AG09319 (cell line): ENCODE results near the gene EVA1A.
A peak's percentile ranks its signal among the peaks of the same experiment; 100 is the strongest.

Experiments
- DNase-seq: peaks from one replicate; pipeline ENCODE4 v3.0.0-alpha.2; 2010; ENCODE audit warnings: low read depth; ENCODE audit errors: extremely low read depth
- CTCF ChIP-seq: IDR thresholded peaks from 2 replicates; pipeline ENCODE4 v1.5.1; 2011; ENCODE audit warnings: low read depth, mild to moderate bottlenecking, inconsistent platforms, low read length, moderate library complexity

The EVA1A gene

GRCh38 chr2:75606761-75607399, 46.1 kb upstream of the EVA1A start:
- no peak for DNase-seq
- TF ChIP-seq CTCF, result no peak

- peak; percentile 91 for DNase-seq
- TF ChIP-seq CTCF, result peak; percentile 45
These were observed 45.2 kb upstream of the EVA1A start for GRCh38 chr2:75605770-75606529.

GRCh38 chr2:75604484-75604883, 43.7 kb upstream of the EVA1A start:
- no peak for DNase-seq
- TF ChIP-seq CTCF, result no peak

- no peak for DNase-seq
- TF ChIP-seq CTCF, result no peak
These were observed 42.7 kb upstream of the EVA1A start for GRCh38 chr2:75603477-75603876.

- peak; percentile 79 for DNase-seq
- no peak for TF ChIP-seq CTCF
These were observed 42.1 kb upstream of the EVA1A start for GRCh38 chr2:75602724-75603342.

- no peak for DNase-seq
- TF ChIP-seq CTCF, result no peak
These were observed 39.8 kb upstream of the EVA1A start for GRCh38 chr2:75600461-75601011.
